Ovary (tissue), 9 donors: Measurements from ENCODE around the gene RHOC. TPM values are rescaled to one million over a fixed set of nuclear protein-coding genes. Genes with fewer than 3 reads are reported as not detected.

ENCODE experiments used
- DNase-seq, 5 donors: peaks; one replicate each; pipeline ENCODE4 v3.0.0-alpha.2; 2019 to 2020
- H3K27ac ChIP-seq, 2 donors: fragments of 200-600 bp; one replicate each; pipeline versions ENCODE4 v1.5.1 to v1.8.0; 2019 to 2022
- H3K27me3 ChIP-seq: fragments of 200-600 bp; one replicate; pipeline ENCODE4 v1.8.0; 2022
- H3K36me3 ChIP-seq: fragments of 200-600 bp; sonication (generic); one replicate; pipeline ENCODE4 v1.5.1; 2019
- H3K4me1 ChIP-seq: one replicate; pipeline ENCODE4 v1.8.1; 2013; ENCODE audit warnings: mild to moderate bottlenecking, moderate library complexity; ENCODE audit not compliant: insufficient read depth
- H3K4me3 ChIP-seq: fragments of 200-600 bp; sonication (generic); one replicate; pipeline ENCODE4 v1.5.1; 2017
- H3K9me3 ChIP-seq, 2 donors: fragments of 200-600 bp in 1 of 2; sonication (generic) in 1 of 2; one replicate each; pipeline versions ENCODE4 v1.5.1 to v1.8.1; 2013 to 2019; ENCODE audit warnings: mild to moderate bottlenecking in 1 of 2, moderate library complexity in 1 of 2
- CTCF ChIP-seq, 3 donors: fragments of 450-650 bp in 2 of 3; fragments of 200-600 bp in 1 of 3; IDR thresholded peaks; one replicate each; pipeline versions ENCODE4 v1.5.1 to v1.8.0; 2016 to 2022; ENCODE audit warnings: antibody characterized with exemption in 3 of 3, mild to moderate bottlenecking in 1 of 3
- EP300 ChIP-seq: sonication (generic); formaldehyde crosslinking; IDR thresholded peaks from one replicate; pipeline ENCODE4 v1.6.1; 2017; ENCODE audit warnings: antibody characterized with exemption
- POLR2A ChIP-seq: fragments of 450-650 bp; IDR thresholded peaks from one replicate; pipeline ENCODE4 v1.6.1; 2017; ENCODE audit warnings: antibody characterized with exemption, mild to moderate bottlenecking, moderate library complexity
- WGBS, 3 donors: extraction: QIAGEN DNeasy Blood & Tissue Kit in 1 of 3; methylation state at CpG; one replicate each; pipeline versions ENCODE4 v1.1.5 to v1.1.7; 2013 to 2017; 5-methylcytosine and 5-hydroxymethylcytosine counted together
- intact Hi-C, 4 donors: fragments of 100-400 bp; cut with DNase I; formaldehyde crosslinking; loops; one replicate each; pipeline versions ENCODE4 v1.11.0 to v1.15.1; 2022 to 2023
- polyA plus RNA-seq, 2 donors: library from polyadenylated mRNA; stranded (reverse); fragments of 200-250 nt in 1 of 2; fragments of 350-450 nt in 1 of 2; fragmentation: Illumina TruSeq in 1 of 2; extraction: RNeasy Lipid Tissue Mini Kit (QIAGEN cat#74804) in 1 of 2; gene quantifications; one replicate each; pipeline ENCODE4 v1.2.3, GENCODE V29; 2013 to 2014
- total RNA-seq, 7 donors: library from RNA; depleted of rRNA in 2 of 7; stranded (reverse); fragments of >200 nt in 2 of 7; fragmentation: NEBNext Ultra II Directional in 3 of 7; extraction: Animal tissue kit (Norgen Biotek cat#: 25700) in 3 of 7; gene quantifications; one replicate each; pipeline versions ENCODE4 v1.1.0 to v1.2.4, GENCODE V29; 2016 to 2023
- donor health status: DM: no; HTN: no; CAD: no; lungs with moderate emphysema.
- donor health status: DM: no; HTN: no; CAD: no.
- donor health status: Bipolar disorder and iron deficiency.
- donor health status: DM: yes; HTN: yes; CAD: no.
- donor health status: DM: no; HTN: no; CAD: no.
- donor health status: DM: yes; HTN: yes; CAD: no.

Gene RHOC
- total and polyA plus RNA-seq, 9 donors, result 177 to 308 (median 214) TPM

- H3K27ac ChIP-seq, result no peak overlapping the region
- no peaks in the 10 kb centered on the region for H3K36me3 ChIP-seq
- H3K4me1 ChIP-seq, result peaks cover 3% of the 10 kb centered on the region
- intact Hi-C loops, result loop anchor here in 2 of 4 donors (10.0 kb wide), 5 partner anchors 244 to 684 kb away; partner anchors contain the start of genes SLC16A1 (in 2 of the 2), LRIG2 (in 1 of the 2) and MAGI3 (in 1 of the 2)
- no peaks in the 10 kb centered on the region for H3K9me3 ChIP-seq
- TF ChIP-seq EP300 (no peak), CTCF (IDR thresholded peaks at IDR 0.05) (no peak), POLR2A (no peak)
- H3K27me3 ChIP-seq, result no peaks in the 10 kb centered on the region
- no peak for DNase-seq
- 80 to 87% (median 83%) methylated on average over 7 of the region's 7 CpGs for WGBS, 3 donors
- H3K4me3 ChIP-seq, result no peak overlapping the region
These were observed 4.1 kb upstream of the RHOC start for GRCh38 chr1:112711041-112711440.

- WGBS, 3 donors, result 90 to 92% (median 92%) methylated on average over 3 of the region's 3 CpGs
- Histone ChIP-seq H3K9me3 (no peaks in the 10 kb centered on the region), H3K27me3 (no peaks in the 10 kb centered on the region), H3K4me3 (no peak overlapping the region), H3K27ac (no peak overlapping the region), H3K36me3 (no peaks in the 10 kb centered on the region), H3K4me1 (peaks cover 6% of the 10 kb centered on the region)
- DNase-seq, result no peak
- intact Hi-C loops, result loop anchor here in 2 of 4 donors (10.0 kb wide), 5 partner anchors 244 to 684 kb away; partner anchors contain the start of genes SLC16A1 (in 2 of the 2), LRIG2 (in 1 of the 2) and MAGI3 (in 1 of the 2)
- no peak for TF ChIP-seq POLR2A
- TF ChIP-seq CTCF (IDR thresholded peaks at IDR 0.05), result no peak
- no peak for TF ChIP-seq EP300
These were observed 3.7 kb upstream of the RHOC start for GRCh38 chr1:112710586-112710985.

GRCh38 chr1:112710159-112710558 is 3.2 kb upstream of the RHOC start:
- Histone ChIP-seq H3K4me1 (peaks cover 6% of the 10 kb centered on the region), H3K9me3 (no peaks in the 10 kb centered on the region), H3K27me3 (no peaks in the 10 kb centered on the region), H3K27ac (no peak overlapping the region), H3K4me3 (no peak overlapping the region), H3K36me3 (no peaks in the 10 kb centered on the region)
- TF ChIP-seq CTCF (IDR thresholded peaks at IDR 0.05) (no peak), POLR2A (no peak), EP300 (no peak)
- no peak for DNase-seq
- WGBS, 3 donors, result 79 to 90% (median 89%) methylated on average over 7 of the region's 7 CpGs
- intact Hi-C loops, result loop anchor here in 2 of 4 donors (10.0 kb wide), 5 partner anchors 245 to 685 kb away; partner anchors contain the start of genes SLC16A1 (in 2 of the 2), LRIG2 (in 1 of the 2) and MAGI3 (in 1 of the 2)

GRCh38 chr1:112708489-112708888 is 1.6 kb upstream of the RHOC start:
- Histone ChIP-seq H3K27me3 (no peaks in the 10 kb centered on the region), H3K9me3 (no peaks in the 10 kb centered on the region), H3K4me3 (no peak overlapping the region), H3K36me3 (no peaks in the 10 kb centered on the region), H3K4me1 (peaks cover 7% of the 10 kb centered on the region), H3K27ac (no peak overlapping the region)
- no peak for TF ChIP-seq EP300
- no peak for TF ChIP-seq POLR2A
- TF ChIP-seq CTCF (IDR thresholded peaks at IDR 0.05), result no peak
- intact Hi-C loops, result loop anchor here in 3 of 4 donors (5.0 to 10.0 kb wide), 8 partner anchors 36 to 316 kb away; partner anchors contain the start of genes CTTNBP2NL (in 2 of the 3), CAPZA1 (in 1 of the 3), MOV10 (in 1 of the 3) and ST7L (in 1 of the 3)
- no peak for DNase-seq
- WGBS, 3 donors, result 90 to 95% (median 90%) methylated on average over 3 of the region's 3 CpGs
